K562 (cell line): ENCODE measurements around the gene DXO. TPM values are rescaled to one million over a fixed set of nuclear protein-coding genes. Genes with fewer than 3 reads are reported as not detected.

Source experiments
- CBX5 ChIP-seq: IDR thresholded peaks from 2 replicates; pipeline ENCODE4 v1.6.1; 2014; ENCODE audit warnings: low read depth, borderline replicate concordance
- HMGXB4 ChIP-seq: sonication (generic); formaldehyde crosslinking; IDR thresholded peaks from 2 replicates; pipeline ENCODE4 v1.8.1; 2023; ENCODE audit warnings: mild to moderate bottlenecking, missing genetic modification reagents
- HNRNPK ChIP-seq: fragments of 200-400 bp; formaldehyde crosslinking; IDR thresholded peaks from one replicate; pipeline ENCODE4 v1.6.1; 2018; ENCODE audit warnings: mild to moderate bottlenecking, low read depth, low read length; ENCODE audit not compliant: poor library complexity, severe bottlenecking
- KLF10 ChIP-seq: fragments of 250-450 bp; sonication (Bioruptor Pico); IDR thresholded peaks from 2 replicates; pipeline ENCODE4 v1.6.1; 2021; ENCODE audit warnings: matching md5 sums
- RBM17 ChIP-seq: fragments of 200-400 bp; formaldehyde crosslinking; IDR thresholded peaks from 2 replicates; pipeline ENCODE4 v1.6.1; 2017; ENCODE audit warnings: low read depth, mild to moderate bottlenecking, low read length, borderline replicate concordance
- THRAP3 ChIP-seq: fragments of 450-650 bp; IDR thresholded peaks from 2 replicates; pipeline ENCODE4 v1.6.1; 2016; ENCODE audit warnings: mild to moderate bottlenecking, inconsistent platforms, borderline replicate concordance
- TOE1 ChIP-seq, 2 experiments: fragments of 450-650 bp in 1 of 2; sonication (generic) in 1 of 2; formaldehyde crosslinking in 1 of 2; IDR thresholded peaks; 2 replicates each; pipeline versions ENCODE4 v1.7.1 to v1.8.0; 2016 to 2022; ENCODE audit warnings: borderline replicate concordance in 2 of 2, mild to moderate bottlenecking in 2 of 2, antibody characterized with exemption in 1 of 2, inconsistent platforms in 1 of 2, low read depth in 1 of 2, missing genetic modification reagents in 1 of 2, moderate library complexity in 1 of 2
- ZBTB7A ChIP-seq: IDR thresholded peaks from 2 replicates; pipeline ENCODE4 v1.6.1; 2011; ENCODE audit warnings: low read depth, mild to moderate bottlenecking, low read length, moderate library complexity, borderline replicate concordance; ENCODE audit not compliant: control insufficient read depth
- ZNF445 ChIP-seq: fragments of 250-450 bp; sonication (Bioruptor Pico); IDR thresholded peaks from 2 replicates; pipeline ENCODE4 v1.4.0; 2020; ENCODE audit warnings: low read depth, mild to moderate bottlenecking, moderate library complexity
- ZNF518B ChIP-seq: fragments of 250-450 bp; sonication (Bioruptor Pico); IDR thresholded peaks from 2 replicates; pipeline ENCODE4 v1.5.0; 2021; ENCODE audit warnings: mild to moderate bottlenecking, moderate library complexity
- ZNF583 ChIP-seq: fragments of 250-450 bp; sonication (Bioruptor Pico); IDR thresholded peaks from 2 replicates; pipeline ENCODE4 v1.4.0; 2020
- ZNF780A ChIP-seq: fragments of 250-450 bp; sonication (Bioruptor Pico); IDR thresholded peaks from 2 replicates; pipeline ENCODE4 v1.5.0; 2021; ENCODE audit warnings: mild to moderate bottlenecking
- polyA plus RNA-seq, 8 experiments: library from polyadenylated mRNA; depleted of rRNA in 4 of 8; stranded (reverse) in 5 of 8; unstranded in 3 of 8; fragments of >200 nt; fragmentation: Nextera tagmentation in 2 of 8; fragmentation: Illumina TruSeq in 1 of 8; extraction: Ambion mirVana in 2 of 8; extraction: Trizol in 1 of 8; gene quantifications; 2 replicates each; pipeline versions ENCODE4 v1.2.1 to v1.2.3, GENCODE V29; 2011 to 2014; ENCODE audit warnings: inconsistent platforms in 1 of 8, missing spikeins in 1 of 8
- total RNA-seq, 7 experiments: library from RNA; depleted of rRNA in 6 of 7; stranded (reverse); fragments of >200 nt in 6 of 7; fragmentation: Illumina TruSeq in 2 of 7; extraction: Trizol in 2 of 7; gene quantifications; 2 replicates each; pipeline versions ENCODE4 v1.2.1 to v1.2.3, GENCODE V29; 2011 to 2021; ENCODE audit warnings: low replicate concordance in 1 of 7
- TF ChIP-seq, protein P1 (sequence below), 2 experiments: fragments of 450-650 bp; IDR thresholded peaks; 2 replicates each; pipeline ENCODE4 v1.6.1; 2018; ENCODE audit warnings: mild to moderate bottlenecking in 2 of 2, low read depth in 1 of 2; ENCODE audit not compliant: partially characterized antibody in 2 of 2

DXO gene
- total and polyA plus RNA-seq, 9 of the 15 experiments (the other 6 are each of a cell fraction or from before 2014, with no cell fraction given), result 6.4 to 35.1 (median 19.4) TPM

- TF ChIP-seq TOE1 (IDR thresholded peaks at IDR 0.05; ENCODE audit: borderline replicate concordance), result no peak
- TF ChIP-seq TOE1 (CRISPR knock-in tag; IDR thresholded peaks at IDR 0.05; ENCODE audit: borderline replicate concordance, low read depth), result no peak
- TF ChIP-seq HMGXB4 (CRISPR knock-in tag), result peak; percentile 48; the same call in 1 of the 2 replicates
- no peak for TF ChIP-seq RBM17
- no peak for TF ChIP-seq ZNF518B
- TF ChIP-seq ZBTB7A, result no peak
- no peak for TF ChIP-seq ZNF445 (CRISPR knock-in tag)
- TF ChIP-seq THRAP3, result no peak
- TF ChIP-seq, protein P1, sequence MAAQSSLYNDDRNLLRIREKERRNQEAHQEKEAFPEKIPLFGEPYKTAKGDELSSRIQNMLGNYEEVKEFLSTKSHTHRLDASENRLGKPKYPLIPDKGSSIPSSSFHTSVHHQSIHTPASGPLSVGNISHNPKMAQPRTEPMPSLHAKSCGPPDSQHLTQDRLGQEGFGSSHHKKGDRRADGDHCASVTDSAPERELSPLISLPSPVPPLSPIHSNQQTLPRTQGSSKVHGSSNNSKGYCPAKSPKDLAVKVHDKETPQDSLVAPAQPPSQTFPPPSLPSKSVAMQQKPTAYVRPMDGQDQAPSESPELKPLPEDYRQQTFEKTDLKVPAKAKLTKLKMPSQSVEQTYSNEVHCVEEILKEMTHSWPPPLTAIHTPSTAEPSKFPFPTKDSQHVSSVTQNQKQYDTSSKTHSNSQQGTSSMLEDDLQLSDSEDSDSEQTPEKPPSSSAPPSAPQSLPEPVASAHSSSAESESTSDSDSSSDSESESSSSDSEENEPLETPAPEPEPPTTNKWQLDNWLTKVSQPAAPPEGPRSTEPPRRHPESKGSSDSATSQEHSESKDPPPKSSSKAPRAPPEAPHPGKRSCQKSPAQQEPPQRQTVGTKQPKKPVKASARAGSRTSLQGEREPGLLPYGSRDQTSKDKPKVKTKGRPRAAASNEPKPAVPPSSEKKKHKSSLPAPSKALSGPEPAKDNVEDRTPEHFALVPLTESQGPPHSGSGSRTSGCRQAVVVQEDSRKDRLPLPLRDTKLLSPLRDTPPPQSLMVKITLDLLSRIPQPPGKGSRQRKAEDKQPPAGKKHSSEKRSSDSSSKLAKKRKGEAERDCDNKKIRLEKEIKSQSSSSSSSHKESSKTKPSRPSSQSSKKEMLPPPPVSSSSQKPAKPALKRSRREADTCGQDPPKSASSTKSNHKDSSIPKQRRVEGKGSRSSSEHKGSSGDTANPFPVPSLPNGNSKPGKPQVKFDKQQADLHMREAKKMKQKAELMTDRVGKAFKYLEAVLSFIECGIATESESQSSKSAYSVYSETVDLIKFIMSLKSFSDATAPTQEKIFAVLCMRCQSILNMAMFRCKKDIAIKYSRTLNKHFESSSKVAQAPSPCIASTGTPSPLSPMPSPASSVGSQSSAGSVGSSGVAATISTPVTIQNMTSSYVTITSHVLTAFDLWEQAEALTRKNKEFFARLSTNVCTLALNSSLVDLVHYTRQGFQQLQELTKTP (IDR thresholded peaks at IDR 0.05; ENCODE audit: low read depth in 1 of 2, partially characterized antibody in 2 of 2), result no peak
- TF ChIP-seq HNRNPK, result no peak
- TF ChIP-seq CBX5, result no peak
- TF ChIP-seq KLF10 (CRISPR knock-in tag), result no peak
- TF ChIP-seq ZNF780A (CRISPR knock-in tag), result no peak
- TF ChIP-seq ZNF583 (CRISPR knock-in tag), result no peak
These were observed 13.6 kb downstream of the DXO start (continued) for GRCh38 chr6:31958412-31958740.
